ENCODE data around the gene CYSRT1.

- TF ChIP-seq CTCF (IDR thresholded peaks at IDR 0.05 in 8 of 11, conservative IDR thresholded peaks at IDR 0.05 in 3 of 11), result peak in 1 of 11 experiments; percentile 0
- TF ChIP-seq POLR2A (IDR thresholded peaks at IDR 0.05), result no peak
- no peak for TF ChIP-seq POLR2AphosphoS5 (IDR thresholded peaks at IDR 0.05)
These were observed 30.6 kb downstream of the CYSRT1 start for GRCh38 chr9:137255448-137256114.

Measured in spleen (tissue), 7 donors.